ENCODE results near the gene CGN. TPM values are rescaled to one million over a fixed set of nuclear protein-coding genes. Genes with fewer than 3 reads are reported as not detected.

The CGN gene
- total and polyA plus RNA-seq, 2 experiments from 2014 or later: 11.8 to 37.0 TPM

DNA sequence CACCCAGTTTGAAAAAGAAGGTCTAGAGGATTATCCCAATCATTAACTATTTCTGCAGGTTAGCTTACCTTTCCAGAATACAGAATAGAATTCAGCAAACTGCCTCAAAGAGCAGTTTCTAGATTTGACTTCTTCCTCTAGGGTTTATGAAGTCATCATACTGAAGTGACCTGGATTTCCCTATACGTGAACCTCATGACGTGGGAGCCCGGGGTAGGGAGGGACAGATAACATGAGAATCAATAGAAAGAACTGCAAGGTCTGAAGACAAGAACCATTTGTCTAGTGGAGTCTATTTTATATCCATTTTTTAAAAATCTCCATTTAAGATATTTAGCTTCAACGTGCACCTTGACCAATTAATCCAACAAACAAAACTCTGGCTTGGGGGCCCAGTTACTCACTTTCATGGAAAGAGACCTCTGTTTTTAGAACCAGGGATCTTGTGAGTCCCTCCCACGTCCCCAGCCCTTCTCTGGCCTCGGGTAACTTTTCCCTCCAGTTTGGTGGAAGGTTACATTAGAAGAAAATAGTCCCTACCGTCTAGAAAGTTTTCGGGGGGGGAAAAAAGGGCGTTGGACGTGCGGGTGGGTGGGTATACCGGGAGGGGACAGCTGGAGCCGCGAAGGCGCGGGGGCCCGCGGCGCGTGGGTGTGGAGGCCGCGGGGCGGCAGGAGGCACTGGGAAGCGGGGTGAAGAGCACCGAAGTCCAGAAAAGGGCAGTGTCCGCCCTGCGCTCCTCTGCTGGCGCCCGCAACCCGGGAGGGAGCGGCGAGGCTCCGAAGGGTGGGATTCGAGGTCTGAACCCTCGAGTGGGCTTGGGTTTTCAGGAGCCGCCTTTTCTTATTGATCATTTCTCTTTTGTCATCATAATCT lies 38.1 kb upstream of the CGN start:
- Histone ChIP-seq H3F3A (replicated peaks; ENCODE audit: low read depth) (no peaks in the 10 kb centered on the region), H4K20me1 (replicated peaks; ENCODE audit: insufficient read depth) (no peaks in the 10 kb centered on the region), H3K4me3 (peak overlapping the region; percentile 56), H3K4me1 (ENCODE audit: insufficient read depth) (no peaks in the 10 kb centered on the region), H3K36me3 (ENCODE audit: insufficient read depth) (no peaks in the 10 kb centered on the region), H3K4me2 (peak overlapping the region; percentile 68), H3K79me2 (replicated peaks; ENCODE audit: insufficient read depth) (no peaks in the 10 kb centered on the region), H3K9me2 (ENCODE audit: insufficient read depth) (no peaks in the 10 kb centered on the region), H3K27ac (ENCODE audit: low read depth) (no peak overlapping the region), H2AFZ (peak overlapping the region; percentile 1), H3K27me3 (ENCODE audit: insufficient read depth) (no peaks in the 10 kb centered on the region)
- DNase-seq (ENCODE audit: low spot score) (peak; percentile 89), ATAC-seq (peak; percentile 92)
- Mint-ChIP-seq H3K9me3 (no peaks in the 10 kb centered on the region), H3K36me3 (ENCODE audit: low read depth) (no peaks in the 10 kb centered on the region), H3K27me3 (ENCODE audit: insufficient read depth, low read depth, poor library complexity) (peaks cover 2% of the 10 kb centered on the region), H3K4me1 (peaks cover 13% of the 10 kb centered on the region; the same call in 2 of the 3 replicates), H3K4me3 (peak overlapping the region; percentile 78), H3K27ac (peak overlapping the region; percentile 82)
- TF ChIP-seq ZNF114 (CRISPR knock-in tag; IDR thresholded peaks at IDR 0.05) (no peak), POLR2AphosphoS5 (IDR thresholded peaks at IDR 0.05; ENCODE audit: low read depth) (peak; percentile 38; the same call in 1 of the 2 replicates), EZH2 (IDR thresholded peaks at IDR 0.05; ENCODE audit: low read depth, unreplicated experiment) (no peak), NANOG (IDR thresholded peaks at IDR 0.05; ENCODE audit: borderline replicate concordance) (no peak), CREB1 (CRISPR knock-in tag; IDR thresholded peaks at IDR 0.05; ENCODE audit: low read depth) (peak; percentile 74; the same call in 1 of the 2 replicates)
- TF ChIP-seq, protein P1, sequence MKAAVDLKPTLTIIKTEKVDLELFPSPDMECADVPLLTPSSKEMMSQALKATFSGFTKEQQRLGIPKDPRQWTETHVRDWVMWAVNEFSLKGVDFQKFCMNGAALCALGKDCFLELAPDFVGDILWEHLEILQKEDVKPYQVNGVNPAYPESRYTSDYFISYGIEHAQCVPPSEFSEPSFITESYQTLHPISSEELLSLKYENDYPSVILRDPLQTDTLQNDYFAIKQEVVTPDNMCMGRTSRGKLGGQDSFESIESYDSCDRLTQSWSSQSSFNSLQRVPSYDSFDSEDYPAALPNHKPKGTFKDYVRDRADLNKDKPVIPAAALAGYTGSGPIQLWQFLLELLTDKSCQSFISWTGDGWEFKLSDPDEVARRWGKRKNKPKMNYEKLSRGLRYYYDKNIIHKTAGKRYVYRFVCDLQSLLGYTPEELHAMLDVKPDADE (IDR thresholded peaks at IDR 0.05): no peak
- TF ChIP-seq, protein P2, sequence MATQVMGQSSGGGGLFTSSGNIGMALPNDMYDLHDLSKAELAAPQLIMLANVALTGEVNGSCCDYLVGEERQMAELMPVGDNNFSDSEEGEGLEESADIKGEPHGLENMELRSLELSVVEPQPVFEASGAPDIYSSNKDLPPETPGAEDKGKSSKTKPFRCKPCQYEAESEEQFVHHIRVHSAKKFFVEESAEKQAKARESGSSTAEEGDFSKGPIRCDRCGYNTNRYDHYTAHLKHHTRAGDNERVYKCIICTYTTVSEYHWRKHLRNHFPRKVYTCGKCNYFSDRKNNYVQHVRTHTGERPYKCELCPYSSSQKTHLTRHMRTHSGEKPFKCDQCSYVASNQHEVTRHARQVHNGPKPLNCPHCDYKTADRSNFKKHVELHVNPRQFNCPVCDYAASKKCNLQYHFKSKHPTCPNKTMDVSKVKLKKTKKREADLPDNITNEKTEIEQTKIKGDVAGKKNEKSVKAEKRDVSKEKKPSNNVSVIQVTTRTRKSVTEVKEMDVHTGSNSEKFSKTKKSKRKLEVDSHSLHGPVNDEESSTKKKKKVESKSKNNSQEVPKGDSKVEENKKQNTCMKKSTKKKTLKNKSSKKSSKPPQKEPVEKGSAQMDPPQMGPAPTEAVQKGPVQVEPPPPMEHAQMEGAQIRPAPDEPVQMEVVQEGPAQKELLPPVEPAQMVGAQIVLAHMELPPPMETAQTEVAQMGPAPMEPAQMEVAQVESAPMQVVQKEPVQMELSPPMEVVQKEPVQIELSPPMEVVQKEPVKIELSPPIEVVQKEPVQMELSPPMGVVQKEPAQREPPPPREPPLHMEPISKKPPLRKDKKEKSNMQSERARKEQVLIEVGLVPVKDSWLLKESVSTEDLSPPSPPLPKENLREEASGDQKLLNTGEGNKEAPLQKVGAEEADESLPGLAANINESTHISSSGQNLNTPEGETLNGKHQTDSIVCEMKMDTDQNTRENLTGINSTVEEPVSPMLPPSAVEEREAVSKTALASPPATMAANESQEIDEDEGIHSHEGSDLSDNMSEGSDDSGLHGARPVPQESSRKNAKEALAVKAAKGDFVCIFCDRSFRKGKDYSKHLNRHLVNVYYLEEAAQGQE (IDR thresholded peaks at IDR 0.05; ENCODE audit: unreplicated experiment): no peak

DNA sequence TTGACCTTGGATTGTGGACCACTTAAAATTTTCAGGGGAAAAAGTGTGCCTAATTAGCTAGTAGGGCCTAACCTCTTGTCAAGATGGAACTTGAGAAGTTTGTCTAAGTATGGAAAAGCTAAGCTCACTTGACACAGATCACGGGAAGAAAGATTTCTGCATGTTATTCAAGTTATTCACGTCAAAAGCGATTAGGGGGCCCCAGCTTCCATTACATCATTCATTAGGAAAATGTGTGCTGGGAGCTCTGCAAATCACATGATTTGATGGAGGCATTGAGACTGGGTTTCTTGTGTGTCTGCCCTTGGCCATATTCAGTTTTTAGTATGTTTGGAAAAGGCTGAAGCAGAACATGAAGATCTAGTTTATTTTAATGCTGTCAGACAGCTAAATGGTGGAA lies 36.4 kb upstream of the CGN start:
- no peak overlapping the region for H3K27ac Mint-ChIP-seq
- Histone ChIP-seq H3K4me2 (no peak overlapping the region), H3F3A (replicated peaks; ENCODE audit: low read depth) (no peaks in the 10 kb centered on the region), H4K20me1 (replicated peaks; ENCODE audit: insufficient read depth) (no peaks in the 10 kb centered on the region), H3K27ac (ENCODE audit: low read depth) (no peak overlapping the region), H3K79me2 (replicated peaks; ENCODE audit: insufficient read depth) (no peaks in the 10 kb centered on the region), H3K4me1 (ENCODE audit: insufficient read depth) (no peaks in the 10 kb centered on the region), H3K27me3 (ENCODE audit: insufficient read depth) (no peaks in the 10 kb centered on the region), H2AFZ (peak overlapping the region; percentile 83), H3K9me2 (ENCODE audit: insufficient read depth) (no peaks in the 10 kb centered on the region), H3K36me3 (ENCODE audit: insufficient read depth) (no peaks in the 10 kb centered on the region), H3K4me3 (no peak overlapping the region)
- ATAC-seq (no peak), DNase-seq (ENCODE audit: low spot score) (no peak)
- peaks cover 13% of the 10 kb centered on the region; the same call in 2 of the 3 replicates for H3K4me1 Mint-ChIP-seq
- H3K36me3 Mint-ChIP-seq (ENCODE audit: low read depth): no peaks in the 10 kb centered on the region
- no peak overlapping the region for H3K4me3 Mint-ChIP-seq
- H3K9me3 Mint-ChIP-seq: no peaks in the 10 kb centered on the region
- H3K27me3 Mint-ChIP-seq (ENCODE audit: insufficient read depth, low read depth, poor library complexity): peaks cover 2% of the 10 kb centered on the region
- TF ChIP-seq ZNF114 (CRISPR knock-in tag; IDR thresholded peaks at IDR 0.05) (no peak), POLR2AphosphoS5 (IDR thresholded peaks at IDR 0.05; ENCODE audit: low read depth) (no peak), STAT1 (IDR thresholded peaks at IDR 0.05; ENCODE audit: unreplicated experiment) (no peak), EZH2phosphoT487 (IDR thresholded peaks at IDR 0.05; ENCODE audit: unreplicated experiment) (no peak), JUNB (IDR thresholded peaks at IDR 0.05; ENCODE audit: unreplicated experiment) (no peak)
- TF ChIP-seq, protein P1 (IDR thresholded peaks at IDR 0.05): no peak
- TF ChIP-seq, protein P2 (IDR thresholded peaks at IDR 0.05; ENCODE audit: unreplicated experiment): no peak
- TF ChIP-seq, protein P3, sequence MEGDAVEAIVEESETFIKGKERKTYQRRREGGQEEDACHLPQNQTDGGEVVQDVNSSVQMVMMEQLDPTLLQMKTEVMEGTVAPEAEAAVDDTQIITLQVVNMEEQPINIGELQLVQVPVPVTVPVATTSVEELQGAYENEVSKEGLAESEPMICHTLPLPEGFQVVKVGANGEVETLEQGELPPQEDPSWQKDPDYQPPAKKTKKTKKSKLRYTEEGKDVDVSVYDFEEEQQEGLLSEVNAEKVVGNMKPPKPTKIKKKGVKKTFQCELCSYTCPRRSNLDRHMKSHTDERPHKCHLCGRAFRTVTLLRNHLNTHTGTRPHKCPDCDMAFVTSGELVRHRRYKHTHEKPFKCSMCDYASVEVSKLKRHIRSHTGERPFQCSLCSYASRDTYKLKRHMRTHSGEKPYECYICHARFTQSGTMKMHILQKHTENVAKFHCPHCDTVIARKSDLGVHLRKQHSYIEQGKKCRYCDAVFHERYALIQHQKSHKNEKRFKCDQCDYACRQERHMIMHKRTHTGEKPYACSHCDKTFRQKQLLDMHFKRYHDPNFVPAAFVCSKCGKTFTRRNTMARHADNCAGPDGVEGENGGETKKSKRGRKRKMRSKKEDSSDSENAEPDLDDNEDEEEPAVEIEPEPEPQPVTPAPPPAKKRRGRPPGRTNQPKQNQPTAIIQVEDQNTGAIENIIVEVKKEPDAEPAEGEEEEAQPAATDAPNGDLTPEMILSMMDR (conservative IDR thresholded peaks at IDR 0.05; ENCODE audit: low read depth in 2 of 2): no peak

Measured in GM23338 (cell line).